Thyroid gland (tissue), 4 donors: ENCODE data around the gene SPEM3.

Source experiments
- CTCF ChIP-seq, 6 experiments: fragments of 200-600 bp in 3 of 6; fragments of 450-650 bp in 3 of 6; sonication (generic) in 3 of 6; IDR thresholded peaks; one replicate each; pipeline ENCODE4 v1.5.1; 2016 to 2019; ENCODE audit warnings: antibody characterized with exemption in 6 of 6, mild to moderate bottlenecking in 2 of 6, inconsistent platforms in 1 of 6, moderate library complexity in 1 of 6
- POLR2A ChIP-seq, 2 donors: fragments of 450-650 bp; IDR thresholded peaks; one replicate each; pipeline ENCODE4 v1.6.1; 2017; ENCODE audit warnings: antibody characterized with exemption in 2 of 2, mild to moderate bottlenecking in 2 of 2, moderate library complexity in 1 of 2

DNA sequence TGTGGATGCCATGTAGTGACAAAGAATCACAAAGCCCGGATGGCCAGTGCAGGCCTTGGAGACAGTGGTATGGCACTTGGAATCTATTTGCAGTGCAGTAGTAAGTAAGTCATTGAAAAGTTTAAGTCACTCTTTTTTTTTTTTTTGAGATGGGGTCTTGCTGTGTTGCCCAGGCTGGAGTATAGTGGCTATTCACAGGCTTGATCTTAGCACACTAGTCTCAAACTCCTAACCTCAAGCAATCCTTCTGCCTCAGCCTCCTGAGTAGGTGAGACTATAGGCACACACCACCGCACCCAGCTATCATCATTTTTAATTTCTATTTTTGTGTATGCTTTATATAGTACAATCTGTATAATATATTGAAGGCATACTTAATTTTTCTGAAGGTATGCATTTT lies 30.0 kb upstream of the SPEM3 start:
- TF ChIP-seq CTCF (IDR thresholded peaks at IDR 0.05) (no peak), POLR2A (IDR thresholded peaks at IDR 0.05) (no peak)
